ENCODE measurements around the gene MTMR12.
A peak's percentile ranks its signal among the peaks of the same experiment; 100 is the strongest.

Gene MTMR12

DNA sequence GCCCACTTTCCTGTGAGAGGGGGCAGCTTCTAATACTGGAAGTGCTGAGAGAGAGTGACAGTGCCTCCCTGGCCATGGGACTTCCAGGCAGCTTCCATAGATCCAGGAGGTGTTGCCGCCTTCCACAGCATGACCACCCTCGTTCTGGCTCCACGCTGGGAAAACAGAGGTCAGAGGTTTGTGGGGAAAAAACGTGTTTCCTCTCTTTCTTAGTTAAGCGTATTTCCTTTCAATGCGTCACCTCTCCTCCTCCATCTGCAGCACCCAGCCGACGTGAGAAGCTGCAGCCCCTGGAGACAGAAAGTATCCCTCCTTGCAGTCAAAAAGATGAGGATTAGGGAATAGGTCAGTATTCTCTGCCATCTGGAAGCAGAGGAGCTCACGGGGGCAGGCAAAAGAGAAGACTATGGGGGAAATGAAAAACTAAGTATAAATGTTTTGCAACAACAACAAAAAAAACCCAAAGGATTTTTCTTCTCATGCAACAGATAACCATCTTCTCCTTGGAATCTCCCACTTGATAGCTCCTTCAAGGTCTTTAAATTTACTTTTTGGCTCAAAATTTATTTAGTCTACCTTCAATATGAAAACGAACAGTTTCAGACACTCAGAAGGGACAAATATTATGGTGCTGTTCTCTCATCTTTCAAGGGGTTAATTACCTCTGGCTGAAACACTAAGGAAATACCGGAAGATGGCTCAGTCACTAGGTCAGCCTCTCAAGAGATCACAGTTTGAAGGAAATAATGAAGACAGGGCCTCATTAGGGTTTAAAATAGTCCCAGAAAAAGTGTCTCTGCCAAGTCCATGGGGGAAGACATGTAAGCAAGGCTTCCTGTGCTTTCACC is 38.0 kb downstream of the MTMR12 start:
- DNase-seq (ENCODE audit: low read depth): no peak

DNA sequence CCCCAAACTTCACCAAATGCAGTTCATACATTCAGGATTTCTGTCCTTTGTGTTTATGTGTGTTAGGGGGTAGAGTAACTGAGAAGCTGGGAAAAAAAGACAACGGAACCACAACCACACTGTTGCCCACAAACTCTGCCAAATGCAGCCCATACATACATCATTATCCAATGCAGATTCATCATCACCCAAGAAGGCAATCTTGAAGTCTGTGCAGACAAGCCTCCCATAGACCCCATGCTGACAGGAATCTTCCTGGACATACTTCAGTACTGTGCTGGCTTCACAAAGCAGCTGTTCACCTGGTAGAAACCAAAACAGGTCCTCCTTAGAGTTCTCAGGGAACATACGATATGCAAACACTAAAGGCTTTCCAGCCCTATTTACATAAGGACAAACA is 38.9 kb downstream of the MTMR12 start:
- no peak for DNase-seq (ENCODE audit: low read depth)

DNA sequence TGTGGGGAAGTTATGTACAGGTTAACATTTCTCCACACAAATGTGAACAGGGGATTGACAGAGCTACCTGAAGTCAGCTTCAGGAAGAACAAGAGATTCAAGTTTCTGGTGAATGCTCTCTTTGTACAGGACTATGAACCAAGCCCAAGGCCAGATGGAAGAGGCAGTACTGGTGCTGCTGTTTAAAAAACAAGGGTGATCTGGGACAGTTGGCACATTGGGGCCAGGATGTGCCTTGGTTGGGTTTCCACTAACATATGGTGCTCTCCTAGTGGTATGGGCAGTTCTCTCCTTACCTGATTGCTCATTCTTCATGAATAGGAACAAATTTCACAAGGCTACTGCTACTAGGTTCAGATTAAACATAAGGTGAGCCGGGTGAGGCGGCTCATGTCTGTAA is 40.0 kb downstream of the MTMR12 start:
- no peak for DNase-seq (ENCODE audit: low read depth)

DNA sequence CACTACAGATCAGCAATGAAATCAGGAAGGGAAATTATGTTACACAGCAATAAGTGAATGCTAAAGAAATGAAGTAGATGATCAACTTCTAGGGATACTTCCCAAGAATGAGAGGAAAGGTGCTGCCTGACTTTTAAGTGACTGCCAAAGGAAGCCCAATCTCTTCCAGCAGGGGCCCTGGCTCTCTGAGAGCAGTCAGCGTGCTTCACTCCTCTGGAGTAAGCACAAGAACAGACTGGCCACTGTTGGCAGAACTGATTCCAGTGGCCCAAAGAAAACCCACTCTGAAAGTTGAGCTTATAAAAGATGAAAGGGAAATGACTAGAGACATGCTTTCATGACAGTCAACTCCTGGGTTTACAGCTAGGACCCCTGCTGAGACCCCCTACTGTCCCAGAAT is 41.8 kb downstream of the MTMR12 start:
- DNase-seq (ENCODE audit: low read depth): no peak

DNA sequence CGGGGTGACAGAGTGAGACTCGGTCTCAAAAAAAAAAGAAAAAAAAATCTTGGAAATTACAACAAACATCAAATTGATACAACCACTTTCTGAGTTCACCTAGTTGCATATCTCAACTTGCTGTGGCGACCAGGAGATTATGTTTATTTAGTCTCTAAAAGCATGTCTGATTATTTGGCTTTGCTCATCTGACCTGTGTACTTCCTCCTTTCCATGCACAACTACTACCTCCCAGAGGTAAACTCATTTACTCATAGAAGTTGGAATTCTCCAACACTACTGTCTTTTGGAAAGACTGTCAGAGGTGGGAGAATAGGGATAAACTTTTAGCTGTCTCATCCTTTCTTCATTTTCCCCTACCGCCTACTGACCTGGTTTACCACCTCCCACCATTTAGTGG is 42.6 kb downstream of the MTMR12 start:
- DNase-seq (ENCODE audit: low read depth): no peak

DNA sequence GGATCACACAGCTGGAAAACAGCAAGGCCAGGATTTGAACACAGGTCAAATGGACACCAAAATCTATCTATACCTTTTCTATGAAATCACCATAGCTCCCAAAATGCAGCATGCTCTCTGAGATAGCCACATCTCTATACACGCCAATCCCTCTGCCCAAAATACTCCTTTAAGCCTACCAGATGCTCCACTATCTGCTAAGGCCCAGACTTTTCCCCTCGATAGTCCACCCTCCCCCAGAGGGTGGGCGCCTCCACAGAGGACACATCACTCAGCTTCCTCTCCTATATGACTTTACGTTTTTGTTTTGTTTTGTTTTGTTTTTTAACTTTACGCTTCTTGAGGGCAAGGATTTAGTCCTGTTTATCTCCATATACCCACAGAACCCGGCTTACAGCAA is 46.8 kb downstream of the MTMR12 start:
- no peak for DNase-seq (ENCODE audit: low read depth)

DNA sequence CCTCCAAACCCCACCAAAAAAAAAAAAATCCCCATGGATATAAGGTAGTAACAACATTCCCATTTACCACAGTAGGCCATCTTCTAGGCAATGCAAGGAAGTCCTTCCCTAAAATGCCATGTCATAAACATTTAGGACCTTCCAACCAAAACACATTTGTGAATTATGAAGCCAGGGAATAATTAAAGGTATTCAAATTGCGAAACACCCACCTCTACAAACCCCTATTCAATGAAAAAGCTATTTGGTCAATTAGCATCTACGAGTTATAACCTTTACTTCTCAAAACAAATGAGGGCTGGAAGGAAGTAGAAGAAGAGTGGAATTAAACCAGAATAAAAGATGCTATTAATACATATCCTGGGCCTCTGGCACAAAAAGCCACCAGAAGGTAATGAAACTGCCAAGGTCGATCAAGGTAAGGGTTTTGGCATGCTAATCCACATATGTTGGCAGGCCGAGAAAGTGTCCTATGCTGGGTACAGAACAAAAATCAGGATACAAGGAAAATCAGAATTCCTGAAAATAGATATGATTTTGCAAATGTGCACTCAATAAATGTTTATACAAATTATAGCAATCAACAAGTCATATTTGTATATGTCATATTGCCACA is 47.7 kb downstream of the MTMR12 start:
- no peak for DNase-seq (ENCODE audit: low read depth)

DNA sequence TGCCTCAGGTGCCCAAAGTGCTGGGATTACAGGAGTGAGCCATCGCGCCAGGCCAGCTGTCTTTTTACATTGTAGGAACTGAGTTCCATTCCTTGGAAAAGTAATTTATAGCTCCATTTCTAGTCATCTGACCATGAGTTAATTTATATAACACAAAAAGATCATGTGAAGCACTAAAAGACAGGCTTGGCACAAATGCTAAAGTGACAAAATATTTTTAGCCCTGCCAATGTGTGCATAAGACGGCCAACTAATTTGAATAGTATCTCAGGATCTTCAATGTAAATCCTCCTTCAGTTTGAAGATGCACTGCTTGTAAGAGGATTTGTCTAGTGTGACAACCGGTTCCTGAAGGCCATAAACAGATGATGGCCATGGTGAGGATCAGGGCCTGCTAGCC is 49.1 kb downstream of the MTMR12 start:
- no peak for DNase-seq (ENCODE audit: low read depth)

DNA sequence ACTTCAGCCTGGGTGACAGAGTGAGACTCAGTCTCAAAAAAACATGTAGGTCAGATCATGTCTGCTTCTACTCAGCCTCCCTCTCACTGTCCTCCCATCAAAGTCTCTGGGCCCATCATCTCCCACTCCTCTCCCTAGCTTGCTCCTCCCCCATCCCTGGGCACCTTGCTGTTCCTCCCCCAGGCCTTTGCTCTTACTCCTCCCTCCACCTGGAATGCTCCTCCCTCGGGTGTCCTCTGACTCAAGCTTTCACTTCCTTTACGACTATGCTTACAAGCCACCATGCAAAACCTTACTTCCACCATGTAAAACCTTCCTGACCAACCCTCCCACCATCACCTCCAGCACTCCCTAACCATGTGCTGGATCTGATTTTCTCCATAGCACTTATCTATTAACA is 51.5 kb downstream of the MTMR12 start:
- DNase-seq (ENCODE audit: low read depth): peak; percentile 16

DNA sequence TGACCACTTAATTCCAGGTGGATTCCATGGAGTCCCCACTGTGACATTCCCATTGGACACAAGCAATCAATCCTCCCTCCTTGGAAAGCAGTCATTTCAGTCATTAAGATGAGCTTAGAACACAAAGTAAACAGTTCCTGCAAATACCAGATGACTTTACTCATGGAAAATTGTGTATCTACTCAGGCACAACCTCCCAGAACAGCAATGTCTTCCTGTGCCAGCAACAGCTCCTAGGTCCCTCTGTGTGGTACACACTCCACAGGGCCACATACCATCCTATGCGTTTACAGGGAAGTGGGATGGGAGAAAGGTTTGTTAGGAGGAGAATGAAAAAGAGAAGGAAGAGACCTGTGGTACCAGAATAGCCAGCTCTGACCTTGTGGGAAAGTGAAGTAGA is 53.7 kb downstream of the MTMR12 start:
- DNase-seq (ENCODE audit: low read depth): no peak

DNA sequence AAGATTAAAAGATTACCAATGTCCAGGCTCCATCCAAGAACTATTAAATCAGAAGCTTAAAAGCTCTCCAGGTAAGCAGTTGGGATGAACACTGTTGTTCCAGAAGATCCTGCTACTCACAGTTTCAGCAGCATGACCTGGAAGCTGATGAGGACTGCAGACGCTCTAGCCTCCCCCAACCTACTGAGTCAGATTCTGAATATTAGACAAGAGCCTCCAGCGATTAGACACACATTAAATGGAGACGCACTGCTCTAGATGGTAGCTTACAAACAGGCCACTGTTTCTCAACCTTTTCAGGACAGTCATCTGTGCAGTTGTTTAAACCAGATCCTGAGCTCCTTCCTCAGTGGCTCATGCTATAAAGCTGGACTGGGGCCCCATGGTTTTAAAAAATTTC is 54.3 kb downstream of the MTMR12 start:
- no peak for DNase-seq (ENCODE audit: low read depth)

DNA sequence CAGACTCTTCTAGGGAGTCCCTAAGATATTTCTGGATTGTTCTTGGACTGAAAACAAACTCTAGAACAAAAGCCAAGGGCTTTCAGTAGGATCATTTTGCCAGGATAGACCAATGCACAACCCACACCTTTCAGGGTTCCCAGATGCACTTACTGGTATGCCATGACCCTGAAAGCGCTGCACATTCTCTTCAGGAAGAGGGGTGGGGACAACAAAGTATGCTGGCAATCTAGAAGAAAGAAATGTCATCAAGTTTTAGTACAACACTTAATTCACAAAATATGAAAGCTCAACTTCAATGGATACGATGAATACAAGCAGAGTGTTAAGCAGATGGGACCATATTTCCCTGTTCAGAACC is 57.2 kb downstream of the MTMR12 start:
- no peak for DNase-seq (ENCODE audit: low read depth)

DNA sequence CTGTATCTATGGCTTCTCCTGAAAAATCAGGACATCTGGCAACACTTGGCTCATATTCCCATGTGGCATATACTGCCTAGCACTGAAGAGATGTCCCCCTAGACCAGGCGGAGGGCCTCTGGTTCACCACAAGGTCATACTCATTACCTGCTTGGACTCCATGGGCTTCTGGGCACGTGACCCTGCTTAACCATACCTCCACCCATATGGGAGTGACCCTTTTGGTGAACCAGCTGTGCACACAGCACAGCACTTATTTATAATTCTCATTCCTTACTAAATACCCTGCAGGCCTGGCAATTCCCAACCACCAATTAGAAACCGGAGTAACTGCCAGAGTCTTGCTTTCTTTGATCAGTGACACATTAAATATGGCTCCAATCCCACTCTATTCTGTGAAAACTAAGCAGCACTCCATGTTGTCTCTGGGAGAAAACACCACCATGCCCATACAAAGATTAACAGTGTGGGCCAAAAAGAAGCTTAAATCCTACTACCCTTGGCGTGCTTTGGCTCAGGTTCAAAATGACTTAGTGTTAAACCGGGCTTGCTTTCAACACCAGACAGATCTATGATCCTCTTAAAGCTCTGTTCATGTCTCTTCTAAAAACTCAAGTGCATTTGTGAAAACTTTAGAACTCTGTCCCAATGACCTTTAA is 57.7 kb downstream of the MTMR12 start:
- DNase-seq (ENCODE audit: low read depth): no peak

DNA sequence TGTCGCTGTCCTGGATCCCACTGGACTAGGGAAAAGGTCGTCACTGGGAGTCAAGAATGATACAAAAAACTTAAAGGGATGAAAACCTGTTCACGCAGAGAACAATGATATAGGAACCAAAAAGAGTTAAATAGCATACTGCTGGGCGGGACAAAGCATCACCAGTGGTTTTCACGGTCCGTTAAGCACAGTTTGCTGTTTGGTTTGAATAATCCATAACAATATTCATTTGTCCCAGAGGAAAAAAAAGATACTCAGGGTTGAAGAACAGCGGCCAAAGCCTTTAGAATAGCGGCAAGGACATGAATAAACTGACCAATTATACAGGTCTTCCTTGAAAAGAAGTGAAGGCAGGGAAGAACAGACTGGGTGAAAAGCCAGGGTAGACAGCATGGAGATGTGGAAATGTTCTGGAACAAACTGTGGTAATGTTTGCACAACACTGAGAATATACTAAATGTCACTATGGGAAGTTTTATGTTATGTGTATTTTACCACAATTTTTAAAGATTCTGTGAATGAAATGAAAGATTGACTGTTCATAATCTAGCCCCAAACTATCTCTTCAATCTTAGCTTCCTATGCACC is 60.8 kb downstream of the MTMR12 start:
- no peak for DNase-seq (ENCODE audit: low read depth)

DNA sequence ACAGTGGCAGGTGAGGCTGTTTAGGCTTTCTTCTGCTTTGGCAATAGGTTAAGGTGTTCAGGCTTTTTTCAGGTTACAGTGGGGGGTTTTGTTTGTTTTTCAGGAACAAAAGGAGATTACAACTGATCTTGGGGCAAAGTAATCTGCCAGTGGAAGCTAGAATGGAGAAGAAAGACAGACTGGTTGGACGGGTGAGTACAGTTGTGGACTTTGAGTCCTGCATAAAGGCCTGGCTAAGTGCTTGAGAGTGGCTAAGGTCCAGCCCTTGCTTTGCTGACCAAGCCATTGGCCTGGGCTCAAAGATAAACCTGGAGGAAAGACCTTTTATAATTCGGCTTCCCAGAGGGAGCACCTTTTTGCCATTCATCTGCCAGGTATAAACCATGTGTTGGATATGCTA is 63.1 kb downstream of the MTMR12 start:
- no peak for DNase-seq (ENCODE audit: low read depth)

DNA sequence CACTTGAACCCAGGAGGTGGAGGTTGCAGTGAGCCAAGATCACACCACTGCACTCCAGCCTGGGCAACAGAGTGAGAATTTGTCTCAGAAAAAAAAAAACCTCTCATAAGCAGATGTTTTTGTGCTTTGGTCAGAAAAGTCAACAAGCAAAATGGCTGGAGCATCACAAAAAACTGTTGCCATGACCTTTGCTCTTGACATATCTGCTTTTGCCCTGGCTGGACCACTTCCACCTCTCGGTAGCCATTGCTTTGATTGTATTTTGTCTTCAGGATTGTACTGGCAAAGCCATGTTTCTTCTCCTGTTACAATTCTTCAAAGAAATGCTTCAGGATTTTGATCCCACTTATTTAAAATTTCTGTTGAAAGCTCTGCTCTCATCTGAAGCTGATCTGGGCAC is 67.0 kb downstream of the MTMR12 start:
- DNase-seq (ENCODE audit: low read depth): no peak

DNA sequence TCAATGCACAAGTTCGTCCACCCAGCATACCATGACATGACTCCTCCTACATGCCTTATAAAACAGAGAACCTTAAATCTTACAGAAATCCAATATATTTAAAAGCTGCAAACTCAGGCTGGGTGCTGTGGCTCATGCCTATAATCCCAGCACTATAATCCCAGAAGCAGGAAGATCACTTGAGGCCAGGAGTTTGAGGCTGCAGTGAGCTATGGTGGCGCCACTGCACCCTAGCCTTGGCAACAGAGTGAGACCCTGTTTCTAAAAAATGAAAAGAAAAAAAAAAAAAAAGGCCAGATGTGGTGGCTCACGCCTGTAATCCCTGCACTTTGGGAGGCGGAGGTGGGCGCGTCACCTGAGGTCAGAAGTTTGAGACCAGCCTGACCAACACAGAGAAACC is 68.7 kb downstream of the MTMR12 start:
- DNase-seq (ENCODE audit: low read depth): no peak

DNA sequence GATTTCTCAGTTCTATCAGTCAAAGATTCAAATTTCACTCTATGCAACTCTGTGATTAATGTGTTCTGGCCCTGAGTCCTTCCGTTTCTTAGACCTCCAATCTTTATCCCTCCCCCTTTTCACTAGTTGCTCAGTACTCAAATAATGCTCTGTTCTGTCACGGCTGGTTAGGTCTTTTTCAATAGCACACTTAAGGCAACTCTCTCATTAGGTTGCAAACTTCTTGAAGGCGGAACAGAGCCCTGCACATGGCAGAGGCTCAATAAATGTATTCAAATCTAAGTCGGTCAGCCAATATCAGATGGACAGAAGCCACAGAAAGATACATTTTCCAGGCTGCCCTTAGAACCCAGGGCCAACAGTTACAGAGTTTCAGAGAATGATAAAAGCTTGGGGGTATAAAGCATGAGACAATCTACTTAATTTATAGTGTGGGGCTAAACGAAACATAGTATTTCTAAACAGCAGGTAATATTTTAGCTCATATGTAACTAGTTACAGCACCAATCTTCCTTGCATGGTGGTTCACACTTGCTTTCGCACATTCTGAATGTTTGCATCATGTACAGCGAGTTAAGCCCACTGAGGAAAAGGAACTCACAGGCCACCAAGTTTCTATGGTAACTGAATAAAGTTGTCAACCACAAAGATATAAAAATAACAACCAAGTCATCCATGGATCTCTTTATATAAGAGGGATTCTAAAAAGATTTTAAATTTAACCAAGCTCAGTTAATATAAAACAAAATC is 71.5 kb downstream of the MTMR12 start:
- DNase-seq (ENCODE audit: low read depth): no peak

DNA sequence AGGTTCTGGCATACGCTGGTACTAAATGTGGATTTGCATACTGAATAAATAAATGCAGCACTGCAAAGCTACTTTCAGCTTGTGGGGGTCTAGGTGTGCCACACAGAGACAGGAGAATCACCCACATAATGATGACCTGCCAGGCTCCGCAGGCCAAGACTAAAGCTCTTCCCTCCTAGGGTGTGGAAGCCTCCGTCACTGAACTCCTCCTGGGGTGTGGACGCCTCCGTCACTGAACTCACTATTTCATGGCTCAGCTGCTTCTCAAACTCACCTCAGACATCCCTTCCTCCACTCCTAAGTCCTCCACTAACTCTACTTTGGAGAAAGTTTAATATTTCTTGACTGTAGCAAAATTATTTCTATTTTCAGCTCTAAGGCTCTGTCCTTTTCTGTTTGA is 73.4 kb downstream of the MTMR12 start:
- DNase-seq (ENCODE audit: low read depth): no peak

DNA sequence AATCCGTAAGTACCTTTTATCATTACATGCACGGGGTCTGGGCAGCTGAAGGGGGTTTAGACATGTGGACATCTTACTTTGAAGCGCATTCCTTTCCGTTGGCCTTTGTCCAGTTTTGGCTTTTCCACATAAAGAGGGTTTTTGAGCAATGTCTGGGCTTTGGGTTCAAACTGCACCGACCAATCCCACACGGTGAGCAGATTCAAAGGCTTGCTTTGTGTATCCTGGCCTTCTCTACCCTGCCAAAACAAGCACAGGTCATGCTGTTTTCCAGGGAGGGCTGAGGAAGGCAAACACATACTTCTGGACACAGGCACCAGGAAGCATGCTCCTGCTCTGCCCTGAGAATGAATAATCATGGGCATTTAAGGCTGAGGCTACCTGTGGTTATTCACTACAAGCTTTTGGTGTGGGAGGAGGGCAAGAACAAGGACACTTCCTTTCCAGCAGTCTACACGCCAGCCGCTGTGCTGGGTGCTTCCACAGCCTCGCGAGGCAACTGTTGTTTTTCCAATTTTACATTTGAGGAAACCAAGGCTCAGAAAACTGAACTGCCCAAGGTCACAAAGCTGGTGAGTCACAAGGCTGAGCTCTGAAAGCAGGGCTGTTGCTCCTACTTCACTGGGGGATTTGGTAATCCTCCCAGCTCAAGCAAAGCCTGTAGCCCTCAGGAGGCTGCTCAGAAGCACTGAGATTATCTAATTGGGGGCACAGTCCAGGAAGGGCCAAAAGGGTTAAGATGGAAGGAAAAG is 78.9 kb downstream of the MTMR12 start:
- no peak for DNase-seq (ENCODE audit: low read depth)

DNA sequence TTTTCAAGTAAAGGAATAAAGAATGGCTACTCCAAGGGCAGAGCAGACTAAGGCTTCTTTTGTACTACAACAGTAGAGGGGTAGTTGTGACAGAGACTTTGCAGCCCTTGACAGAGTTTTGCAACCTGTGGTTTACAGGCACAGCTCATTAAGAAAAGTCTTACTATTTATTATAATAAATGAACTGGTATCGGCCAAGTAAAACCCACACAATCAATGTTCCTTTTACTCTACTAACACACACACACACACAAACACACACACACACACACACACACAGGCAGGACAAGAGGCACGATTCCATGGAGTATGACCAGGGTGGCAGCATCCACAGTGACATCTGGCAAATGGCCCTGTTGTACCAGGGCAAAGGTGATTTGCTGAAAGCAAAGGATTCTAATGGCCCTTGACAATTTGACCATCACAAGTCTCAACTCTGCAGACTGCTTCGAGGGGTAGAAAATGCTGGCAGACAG is 79.5 kb downstream of the MTMR12 start:
- DNase-seq (ENCODE audit: low read depth): no peak
